Stimulated activated CD8-positive, alpha-beta memory T cell treated with anti-CD3 and anti-CD28 coated beads, Interleukin-7, amount 100 ng/mL, for 4 hours (primary cell): Measurements from ENCODE around the gene RECK.
A peak's percentile ranks its signal among the peaks of the same experiment; 100 is the strongest.

Experiments used
- DNase-seq, 2 donors: peaks; one replicate each; pipeline ENCODE4 v3.0.0-alpha.2; 2020; ENCODE audit warnings: low read depth in 2 of 2

RECK gene

DNA sequence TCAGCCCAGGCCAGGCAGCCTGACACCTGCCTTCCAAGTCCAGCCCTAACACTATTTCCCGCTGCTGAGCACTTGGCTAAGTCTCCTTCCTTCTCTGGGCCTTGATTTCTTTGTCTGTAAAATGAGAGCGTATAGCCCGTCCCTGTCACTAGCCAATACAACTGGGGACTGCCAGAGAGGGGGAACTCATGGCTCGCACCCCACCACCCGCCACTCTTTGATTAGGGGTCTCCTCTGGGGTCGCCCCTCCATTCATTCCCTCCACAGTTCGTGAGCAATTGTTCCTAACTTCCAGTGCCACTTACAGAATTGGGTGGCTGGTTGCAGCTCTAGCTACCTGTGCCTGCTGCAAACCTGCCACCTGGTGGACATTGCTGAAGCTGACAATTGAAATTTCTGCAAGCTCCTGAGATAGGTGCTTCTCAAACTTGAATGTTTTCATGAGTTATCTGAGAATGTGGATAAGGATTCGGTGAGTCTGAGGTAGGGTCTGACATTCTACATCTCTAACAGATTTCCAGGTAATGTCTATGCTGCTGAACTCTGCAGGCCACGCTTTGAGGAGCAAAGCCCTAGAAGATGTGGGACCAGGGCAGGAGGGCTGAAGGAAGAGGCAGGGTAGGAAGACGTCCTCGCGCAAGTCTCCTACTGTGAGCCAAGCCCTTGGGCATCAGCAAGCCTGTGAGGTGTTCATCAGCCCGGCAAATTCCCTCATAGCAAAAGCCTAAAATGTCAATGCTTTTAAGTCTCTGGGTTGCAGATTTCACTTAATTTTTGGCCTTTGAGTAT, 13.3 kb upstream of the RECK start:
- DNase-seq = peak; percentile 26 to 42

DNA sequence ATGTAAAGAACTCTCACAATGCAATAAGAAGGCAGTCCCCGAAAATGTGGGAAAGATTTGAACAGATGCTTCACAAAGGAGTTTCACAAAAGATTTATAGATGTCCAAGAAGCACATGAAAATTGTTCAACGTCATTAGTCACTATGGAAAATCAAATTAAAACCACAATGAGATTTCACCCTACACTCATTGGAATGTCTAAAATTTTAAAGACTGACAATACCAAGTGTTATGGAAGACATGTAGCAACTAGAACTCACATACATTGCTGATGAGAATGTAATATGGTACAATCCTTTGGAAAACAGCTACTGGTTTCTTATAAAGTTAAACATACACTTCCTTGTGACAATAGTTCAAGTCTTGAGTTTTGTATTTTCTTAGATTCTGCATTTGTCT, 11.0 kb upstream of the RECK start:
- DNase-seq = no peak

DNA sequence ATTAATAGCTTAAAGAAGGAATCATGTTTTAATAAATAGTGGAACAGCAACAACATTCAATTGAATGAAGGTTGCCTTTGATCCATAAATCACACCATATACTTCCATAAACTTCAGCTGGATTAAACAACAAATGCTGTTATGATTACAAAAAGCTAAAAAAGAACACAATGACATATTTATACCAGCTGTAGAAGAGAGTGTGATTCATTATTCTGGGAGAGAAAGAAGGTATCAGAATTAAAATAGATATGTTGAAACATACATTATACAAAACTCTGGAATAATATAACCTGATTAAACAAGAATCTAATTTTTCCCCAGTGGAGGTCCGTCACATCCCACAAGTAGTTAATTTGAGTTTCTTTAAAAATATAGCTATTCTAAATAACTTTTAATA, 7.5 kb upstream of the RECK start:
- DNase-seq = no peak

DNA sequence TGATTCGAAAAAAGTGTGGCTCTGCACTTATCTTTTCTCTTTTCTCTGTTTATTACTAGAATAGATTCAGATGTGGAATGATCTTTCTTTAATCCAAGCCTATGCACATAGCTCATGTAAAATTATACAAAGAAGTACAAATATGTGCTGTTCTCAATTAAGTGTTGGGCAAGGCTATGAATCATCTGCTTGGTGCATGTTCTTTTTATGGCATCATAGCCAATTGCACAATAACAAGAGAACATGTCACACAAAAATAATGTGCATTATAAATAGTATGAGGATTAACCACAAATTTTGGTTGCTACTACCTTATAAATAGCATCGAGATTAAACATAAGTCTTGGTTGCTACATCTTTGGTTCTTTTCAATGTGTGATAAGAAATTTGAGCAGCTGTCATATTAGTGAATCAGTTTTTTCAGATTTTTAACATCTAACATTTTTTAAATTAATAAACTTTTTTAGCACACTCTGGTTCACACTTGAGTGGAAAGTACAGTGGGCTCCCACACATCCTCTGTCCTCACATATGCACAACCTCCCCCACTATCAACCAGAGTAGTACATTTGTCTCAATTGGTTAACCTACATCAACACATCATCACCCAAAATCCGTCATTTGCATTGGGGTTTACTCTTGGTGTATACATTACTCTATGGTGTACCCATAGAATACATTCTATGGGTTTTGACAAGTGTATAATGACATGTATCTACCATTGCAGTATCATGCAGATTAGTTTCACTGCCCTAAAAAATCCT, 6.8 kb upstream of the RECK start:
- no peak for DNase-seq

DNA sequence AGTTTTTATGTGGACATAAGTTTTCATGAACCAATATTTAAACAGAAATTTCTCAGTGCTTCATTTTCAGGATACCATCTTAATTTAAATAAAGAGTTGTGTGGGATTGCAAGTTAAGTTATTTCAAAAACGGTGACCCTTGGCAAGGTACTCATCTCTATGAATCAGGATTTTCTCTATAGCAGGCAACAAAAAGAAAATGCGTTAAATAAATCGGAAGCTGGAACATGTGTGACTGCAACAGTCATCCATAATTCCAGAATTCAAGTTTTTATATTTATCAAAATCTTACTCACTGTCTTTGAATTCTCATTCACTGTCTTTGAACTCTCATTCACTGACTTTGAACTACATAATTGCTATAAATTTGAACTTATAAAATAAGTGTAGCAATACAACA, 5.8 kb upstream of the RECK start:
- no peak for DNase-seq

DNA sequence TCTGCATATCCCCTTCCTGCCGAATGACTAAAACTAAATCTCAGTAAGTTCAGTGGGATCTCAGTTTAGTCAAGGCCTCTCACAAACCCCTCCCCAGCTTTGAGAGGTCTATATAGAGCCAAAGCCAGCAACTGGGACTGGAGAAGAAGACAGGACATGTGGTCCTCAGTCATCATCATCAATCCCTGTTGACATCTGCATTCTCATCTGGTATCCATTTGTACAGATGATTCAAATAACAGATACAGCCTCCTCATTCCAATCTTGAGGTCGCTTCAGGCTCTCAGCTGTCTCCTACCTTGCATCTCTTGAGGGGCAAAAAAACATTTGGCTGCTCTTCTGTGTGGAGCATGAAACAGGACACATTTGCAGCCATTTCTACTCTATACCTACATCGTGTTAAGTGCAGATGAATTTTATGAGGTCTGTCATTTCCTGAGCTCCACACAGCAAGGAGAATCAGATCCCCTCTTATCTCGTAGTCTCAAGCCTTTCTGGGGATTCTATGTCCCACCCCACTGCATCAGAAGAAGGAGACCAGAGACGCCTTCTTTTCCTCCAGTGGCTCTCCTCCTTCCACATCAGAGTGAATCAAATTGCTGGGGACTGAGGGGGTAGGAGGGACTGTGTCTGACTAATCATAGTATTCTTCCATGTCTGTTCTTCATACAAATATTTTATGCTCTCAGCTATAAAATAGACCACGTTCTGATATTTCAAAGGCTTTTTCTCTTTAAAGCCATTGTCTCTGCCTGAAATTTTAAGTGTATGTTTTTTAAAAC, 4.7 kb upstream of the RECK start:
- DNase-seq = no peak

DNA sequence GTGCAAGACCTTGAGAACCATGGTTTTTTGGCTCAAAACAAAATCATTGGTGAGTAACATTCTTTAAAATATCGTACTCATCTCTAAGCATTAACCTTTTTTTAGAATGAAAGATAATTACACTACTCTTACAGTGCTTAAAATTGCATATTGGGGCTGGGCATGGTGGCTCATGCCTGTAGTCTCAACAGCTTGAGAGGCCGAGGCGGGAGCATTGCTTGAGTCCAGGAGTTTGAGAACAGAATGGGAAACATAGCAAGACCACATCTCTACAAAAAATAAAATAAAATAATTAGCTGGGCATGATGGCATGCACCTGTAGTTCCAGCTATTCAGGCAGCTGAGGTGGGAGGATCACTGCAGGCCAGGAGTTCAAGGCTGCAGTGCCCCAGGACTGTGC, 2.9 kb upstream of the RECK start:
- no peak for DNase-seq

DNA sequence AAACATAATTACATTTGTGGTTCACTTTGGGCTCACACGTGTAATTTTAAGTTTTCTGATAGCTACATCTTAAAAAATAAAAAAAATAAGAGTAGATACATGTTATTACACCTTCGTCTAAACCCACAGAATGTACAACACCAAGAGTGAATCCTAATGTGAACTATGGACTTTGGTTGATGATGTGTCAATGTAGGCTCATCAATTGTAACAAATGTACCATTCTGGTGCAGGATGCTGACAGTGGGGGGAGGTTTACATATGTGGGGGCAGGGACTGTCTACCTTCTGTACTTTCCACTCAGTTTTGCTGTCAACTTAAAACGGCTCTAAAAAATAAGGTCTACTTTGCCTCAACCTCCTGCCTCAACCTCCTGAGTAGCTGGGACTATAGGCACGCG, 2.5 kb upstream of the RECK start:
- no peak for DNase-seq

DNA sequence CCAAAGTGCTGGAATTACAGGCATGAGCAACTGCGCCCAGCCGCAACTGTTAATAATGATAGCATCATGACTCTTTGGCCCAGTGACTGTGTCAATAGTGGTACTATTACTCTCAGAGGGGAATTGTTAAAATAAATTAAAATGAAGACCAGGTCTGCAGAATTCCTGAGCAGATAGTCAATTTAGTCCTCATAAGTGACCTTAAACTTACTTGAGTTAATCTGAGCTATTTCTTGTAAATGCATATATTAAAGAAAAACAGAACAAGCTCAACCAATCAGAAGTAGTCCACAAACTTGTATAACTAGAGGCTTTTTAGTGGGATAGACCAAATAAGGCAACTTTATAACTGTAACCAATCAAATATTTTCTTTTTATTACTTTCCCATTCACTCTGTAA, 1.7 kb upstream of the RECK start:
- DNase-seq = no peak

DNA sequence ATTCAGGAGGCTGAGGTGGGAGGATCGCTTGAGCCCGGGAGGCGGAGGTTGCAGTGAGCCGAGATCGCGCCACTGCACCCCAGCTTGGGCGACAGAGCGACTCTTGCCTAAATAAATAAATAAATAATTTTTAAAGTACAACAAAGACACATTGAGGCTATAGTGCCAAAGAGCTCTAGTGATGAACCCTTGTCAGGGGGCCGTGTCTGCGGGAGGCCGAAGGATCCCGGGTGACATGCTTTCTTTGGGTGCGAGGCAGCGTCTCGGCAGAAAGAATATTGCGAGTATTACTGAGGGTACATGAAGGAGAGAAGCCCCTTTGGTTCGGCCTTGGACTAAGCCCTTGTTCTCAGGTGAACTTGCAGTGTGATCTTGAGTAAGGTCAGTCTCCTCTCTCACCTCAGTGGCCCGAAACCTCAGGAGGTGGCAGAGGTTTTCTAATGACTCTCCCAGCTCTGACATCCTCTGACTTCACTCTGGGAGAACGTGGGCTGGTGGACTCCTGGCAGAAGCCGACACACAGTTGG, 397 bp upstream of the RECK start:
- DNase-seq = no peak

DNA sequence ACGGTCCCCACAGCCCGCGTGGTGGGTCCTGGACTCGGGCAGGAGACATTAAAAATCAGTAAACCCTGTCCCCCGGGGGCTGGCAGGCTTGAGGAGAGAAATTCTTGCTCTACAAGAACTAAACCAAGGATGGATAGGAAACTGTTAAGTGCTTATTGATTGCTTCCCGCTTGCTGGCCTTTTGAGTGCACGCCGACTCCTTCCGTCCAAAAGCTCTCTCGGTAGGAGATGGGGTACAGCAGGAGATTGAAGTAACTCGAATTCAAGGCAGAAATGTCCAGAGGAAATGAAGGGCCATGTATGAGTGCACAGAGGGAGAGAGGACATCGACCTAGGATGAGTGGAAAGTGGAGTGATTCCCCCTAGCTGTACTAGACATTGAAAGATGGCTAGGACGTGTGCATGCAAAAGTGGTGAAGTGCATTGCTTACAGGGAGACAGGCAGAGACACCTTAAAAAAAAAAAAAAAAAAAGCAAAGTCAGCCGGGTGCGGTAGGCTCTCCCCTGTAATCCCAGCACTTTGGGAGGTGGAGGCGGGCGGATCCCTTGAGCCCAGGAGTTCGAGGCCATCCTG, 923 bp downstream of the RECK start:
- peak in 1 of 2 donors; percentile 8 for DNase-seq

DNA sequence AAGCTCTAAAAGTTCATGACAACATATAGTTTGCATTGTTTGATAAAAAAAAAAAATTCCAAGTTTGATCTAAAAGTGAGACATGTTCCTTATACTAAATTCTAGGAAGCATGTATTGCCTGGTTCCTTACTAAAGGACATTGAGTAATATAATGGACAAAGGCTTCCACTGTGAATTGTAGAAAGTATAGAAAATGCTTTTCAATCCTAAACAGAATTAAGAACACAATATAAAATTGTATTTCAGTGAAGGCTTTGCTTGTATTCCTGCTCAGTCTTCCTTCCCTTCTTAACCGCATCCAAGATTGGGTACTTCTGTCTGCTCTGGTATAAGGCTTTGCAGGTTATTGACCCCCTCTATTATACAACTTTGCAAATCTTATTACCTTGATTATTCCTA, 2.4 kb downstream of the RECK start:
- no peak for DNase-seq

DNA sequence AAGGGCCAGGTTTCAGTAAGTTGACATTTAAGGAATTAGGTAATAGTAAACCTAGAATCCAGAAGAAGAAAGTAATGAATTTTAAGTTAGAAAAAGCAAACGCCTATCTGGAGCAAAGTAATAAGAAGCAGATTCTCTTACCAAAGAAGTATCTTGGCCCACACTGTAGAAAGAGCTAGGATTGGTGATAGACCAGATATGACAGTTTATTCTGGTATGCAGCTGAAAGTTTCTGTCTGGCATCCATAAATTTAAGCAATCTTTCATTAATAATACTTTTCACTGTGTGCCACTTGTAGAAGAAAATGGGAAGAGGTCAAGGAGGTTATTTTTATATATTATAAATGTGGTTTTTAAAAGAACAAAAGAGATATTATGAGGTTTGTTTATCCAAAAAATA, 3.0 kb downstream of the RECK start:
- DNase-seq = no peak

DNA sequence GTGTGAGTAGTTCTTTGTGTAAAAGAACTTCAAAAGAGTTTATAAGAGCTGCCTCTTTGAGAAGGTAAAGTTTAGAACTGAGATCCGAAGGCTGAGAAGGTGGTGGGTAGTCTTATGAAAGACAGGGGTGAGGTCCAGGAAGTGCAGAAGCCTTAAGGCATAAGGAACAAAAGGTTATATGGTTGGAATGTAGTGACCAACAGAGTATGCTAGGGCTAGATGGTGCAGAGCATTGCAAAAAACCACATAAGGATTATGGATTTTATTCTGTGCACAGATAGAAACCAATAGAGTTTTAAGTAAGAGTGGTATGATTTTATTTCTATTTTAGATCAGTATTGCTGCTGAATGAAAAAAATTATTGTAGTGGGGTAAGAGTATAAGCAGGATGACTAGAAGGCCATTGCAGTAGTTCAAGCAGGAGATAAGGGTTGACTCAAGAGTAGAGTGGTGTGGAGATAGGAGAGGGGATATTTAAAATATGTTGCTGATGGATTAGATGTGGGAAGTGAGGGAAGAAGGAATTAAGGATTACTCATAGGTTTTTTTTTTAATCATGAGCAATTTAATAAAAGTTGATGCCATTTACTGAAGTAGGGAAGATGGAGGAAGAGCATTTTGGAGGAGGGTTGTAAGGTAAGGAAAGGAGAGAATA, 3.7 kb downstream of the RECK start:
- no peak for DNase-seq

DNA sequence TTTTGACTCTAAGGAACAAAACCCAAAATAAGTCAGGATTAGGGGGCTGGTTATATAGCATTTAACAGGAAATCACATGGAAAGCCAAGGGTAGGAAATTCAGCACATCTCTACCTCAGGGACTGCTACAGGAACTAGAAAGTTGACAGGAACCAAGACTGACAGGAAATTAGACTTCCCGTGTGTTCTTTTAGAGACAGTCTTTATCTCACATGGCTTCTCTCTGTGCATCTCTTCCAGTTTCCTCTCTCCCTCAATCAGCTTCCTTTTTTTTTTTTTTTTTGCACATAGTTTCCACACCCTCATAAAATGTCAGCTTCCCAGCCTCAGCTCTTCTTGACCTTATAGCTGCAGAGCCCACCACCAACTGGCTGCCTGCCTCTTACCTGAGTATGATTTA, 4.8 kb downstream of the RECK start:
- no peak for DNase-seq

DNA sequence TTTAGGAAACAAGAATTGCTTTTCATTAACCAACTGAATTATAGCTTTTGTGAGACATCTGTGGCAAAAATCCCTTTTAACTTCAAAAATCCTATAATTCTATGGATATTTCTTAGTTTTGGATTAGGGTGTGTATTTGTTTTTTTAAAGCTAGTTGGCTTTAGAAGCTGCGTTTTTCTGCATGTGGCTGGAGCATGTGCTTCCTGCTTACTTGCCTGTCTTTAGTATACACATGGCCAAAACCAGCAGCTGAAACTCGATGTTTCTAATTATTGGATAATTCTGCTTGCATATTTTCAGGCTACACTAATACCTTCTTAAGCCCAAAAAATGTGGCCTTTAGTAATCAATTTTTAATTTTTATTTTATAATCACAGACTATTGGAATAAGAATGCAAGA, 8.9 kb downstream of the RECK start:
- DNase-seq = no peak

DNA sequence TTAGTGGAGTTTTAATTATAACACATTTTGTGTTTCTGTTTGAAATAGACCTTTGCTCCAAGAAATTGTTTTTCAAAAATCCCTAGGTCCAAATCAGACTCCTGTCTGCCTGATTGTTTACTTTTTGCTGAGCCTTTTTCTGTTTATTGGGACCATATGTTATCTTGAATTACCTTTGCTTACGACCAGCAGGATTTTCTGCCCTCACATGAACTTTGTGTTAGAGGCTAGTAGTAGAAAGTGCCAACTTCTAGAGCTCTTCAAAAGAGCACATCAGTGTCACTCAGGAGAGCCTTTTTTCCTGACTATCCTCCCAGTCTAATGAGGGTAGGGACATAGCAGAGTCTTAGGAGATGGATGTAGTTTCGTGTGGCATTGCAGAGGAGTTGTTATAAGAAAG, 10.2 kb downstream of the RECK start:
- DNase-seq = no peak

DNA sequence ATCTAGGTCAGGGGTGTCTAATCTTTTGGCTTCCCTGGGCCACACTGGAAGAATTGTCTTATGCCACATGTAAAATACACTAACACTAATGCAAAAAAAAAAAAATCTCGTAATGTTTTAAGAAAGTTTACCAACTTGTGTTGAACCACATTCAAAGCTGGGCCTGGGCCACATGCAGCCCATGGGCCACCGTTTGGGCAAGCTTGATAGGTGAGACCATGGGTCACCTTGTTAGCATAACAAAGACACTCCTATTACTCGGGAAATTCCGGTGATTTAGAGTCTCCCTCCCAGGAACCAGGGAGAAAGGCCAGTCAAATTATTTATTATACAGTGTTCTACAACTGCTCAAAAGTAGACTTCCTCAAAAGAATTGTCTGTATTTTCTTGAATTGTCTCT, 12.7 kb downstream of the RECK start:
- no peak for DNase-seq

DNA sequence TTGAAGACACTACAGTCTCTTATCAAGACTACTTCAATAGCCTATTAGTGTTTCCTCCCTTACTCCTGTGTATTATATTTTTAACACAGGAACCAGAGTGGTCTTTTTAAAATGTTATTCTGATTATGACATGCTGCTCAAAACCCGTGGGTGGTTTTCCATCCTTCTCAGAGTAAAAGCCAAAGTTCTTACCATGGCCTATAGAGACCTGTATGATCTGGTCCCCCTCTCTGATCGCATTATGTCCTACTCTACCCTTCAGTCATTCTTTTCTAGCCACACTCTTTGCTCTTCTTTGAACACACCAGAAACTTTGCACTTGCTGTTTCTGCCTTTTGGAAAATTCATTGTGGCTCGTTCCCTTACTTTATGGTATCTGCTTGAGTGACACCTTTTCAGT, 13.8 kb downstream of the RECK start:
- no peak for DNase-seq

DNA sequence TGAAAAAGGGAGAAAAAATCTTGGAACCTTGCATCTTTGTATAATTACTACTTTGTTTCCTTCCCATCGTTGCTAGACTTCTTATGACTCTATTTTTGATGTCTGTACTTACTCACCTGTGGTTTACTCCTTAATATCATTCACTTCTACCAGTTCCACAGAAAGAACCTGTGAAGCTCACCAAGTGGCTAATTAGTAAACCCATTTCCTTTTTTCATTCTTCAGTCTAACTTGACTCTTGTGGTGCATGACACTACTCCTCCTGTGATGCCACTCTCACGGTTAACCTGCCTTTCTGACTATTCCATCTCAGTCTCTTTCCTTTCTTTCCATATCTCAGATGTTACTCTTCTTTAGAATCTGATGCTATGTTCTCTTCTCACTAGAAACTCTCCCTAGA, 14.6 kb downstream of the RECK start:
- no peak for DNase-seq

DNA sequence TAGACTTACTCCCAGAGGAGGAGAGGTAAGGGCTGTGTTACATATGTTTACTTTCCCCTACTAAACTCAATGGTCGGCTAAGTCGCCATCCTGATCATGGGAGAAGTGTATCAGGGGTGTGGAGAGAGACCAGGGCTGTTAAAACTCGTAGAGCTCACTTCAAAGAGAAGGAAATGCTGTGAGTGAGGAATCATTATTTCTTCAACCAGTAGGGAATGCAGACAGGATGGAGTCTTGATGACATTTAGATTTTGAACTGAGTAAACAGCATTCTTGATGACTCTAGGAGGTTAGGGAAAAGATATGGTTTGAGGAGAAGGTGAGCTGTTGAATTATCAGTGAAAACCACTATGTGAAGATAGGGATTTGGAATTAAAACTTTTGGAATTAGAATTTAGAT, 17.3 kb downstream of the RECK start:
- no peak for DNase-seq

DNA sequence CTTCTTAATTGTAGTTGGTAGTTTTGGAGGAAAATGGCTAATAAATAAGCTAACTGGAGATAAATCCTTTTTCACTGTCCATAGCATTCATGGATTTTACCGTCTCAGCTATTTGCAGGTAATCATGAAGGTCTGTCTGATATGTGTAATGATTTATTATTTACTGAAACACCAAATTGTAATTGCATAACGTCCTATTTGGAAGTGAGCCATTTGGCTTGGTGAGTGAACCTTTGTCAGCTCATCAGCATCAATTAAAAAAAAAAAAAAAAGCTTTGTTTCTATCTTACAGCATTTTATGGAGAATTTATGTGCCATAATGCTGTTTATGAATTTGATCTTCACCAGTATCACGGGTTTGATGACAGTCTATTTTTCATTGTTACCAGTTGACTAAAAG, 20.2 kb downstream of the RECK start:
- no peak for DNase-seq
